ENCODE data around the gene DHCR7.

DNA sequence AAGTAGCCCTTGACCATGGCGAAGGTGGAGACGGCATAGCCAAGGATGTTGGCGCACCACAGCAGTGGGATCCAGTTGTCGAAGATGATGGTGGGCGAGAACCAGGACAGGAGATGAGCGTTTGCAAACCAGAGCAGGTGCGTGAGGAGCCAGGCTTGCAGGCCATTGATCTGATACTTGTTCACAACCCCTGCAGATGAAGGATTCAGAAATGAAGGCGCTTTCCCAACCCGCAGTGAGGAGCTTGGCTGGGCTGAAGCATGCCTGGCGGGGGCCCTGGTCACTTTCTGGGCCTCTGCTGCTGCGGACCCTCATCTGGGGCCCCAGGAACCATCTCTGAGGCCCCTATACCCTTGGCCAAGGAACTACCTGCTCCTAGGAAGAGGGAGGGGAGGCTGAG is 6.9 kb downstream of the DHCR7 start:
- TF ChIP-seq EP300 (IDR thresholded peaks at IDR 0.05): no peak
- TF ChIP-seq POLR2A (IDR thresholded peaks at IDR 0.05): no peak

All from ovary (tissue), 1 donor.